ENCODE measurements around the gene MMADHC. TPM values are rescaled to one million over a fixed set of nuclear protein-coding genes. Genes with fewer than 3 reads are reported as not detected.

Gene MMADHC
- polyA plus RNA-seq, 1 donor from 2014 or later = 106 TPM

GRCh38 chr2:149603248-149603647 lies 15.7 kb upstream of the MMADHC start:
- peaks cover 3% of the 10 kb centered on the region for H3K27me3 Mint-ChIP-seq
- H3K36me3 Mint-ChIP-seq = peaks cover 4% of the 10 kb centered on the region
- peaks cover 0 to 11% (median 2%) of the 10 kb centered on the region in 3 donors for H3K9me3 Mint-ChIP-seq
- no peak overlapping the region for H3K27ac Mint-ChIP-seq
- H3K4me3 Mint-ChIP-seq = no peak overlapping the region
- peaks cover 0 to 1% (median 0%) of the 10 kb centered on the region in 3 donors for H3K4me1 Mint-ChIP-seq

- H3K4me3 Mint-ChIP-seq = no peak overlapping the region
- peaks cover 0 to 8% (median 3%) of the 10 kb centered on the region in 3 donors for H3K4me1 Mint-ChIP-seq
- peaks cover 3% of the 10 kb centered on the region for H3K27me3 Mint-ChIP-seq
- peaks cover 4% of the 10 kb centered on the region for H3K36me3 Mint-ChIP-seq
- no peak overlapping the region for H3K27ac Mint-ChIP-seq
- peaks cover 0 to 11% (median 2%) of the 10 kb centered on the region in 3 donors for H3K9me3 Mint-ChIP-seq
Measured at GRCh38 chr2:149601141-149601796, 13.7 kb upstream of the MMADHC start.

- Mint-ChIP-seq H3K27ac (no peak overlapping the region), H3K36me3 (no peaks in the 10 kb centered on the region), H3K9me3 (peaks cover 0 to 11% (median 0%) of the 10 kb centered on the region in 3 donors), H3K4me3 (peak overlapping the region in 1 of 4 donors; percentile 15), H3K27me3 (peaks cover 3% of the 10 kb centered on the region), H3K4me1 (peaks cover 0 to 8% (median 3%) of the 10 kb centered on the region in 3 donors)
Measured at GRCh38 chr2:149597668-149598326, 10.2 kb upstream of the MMADHC start.

DNA sequence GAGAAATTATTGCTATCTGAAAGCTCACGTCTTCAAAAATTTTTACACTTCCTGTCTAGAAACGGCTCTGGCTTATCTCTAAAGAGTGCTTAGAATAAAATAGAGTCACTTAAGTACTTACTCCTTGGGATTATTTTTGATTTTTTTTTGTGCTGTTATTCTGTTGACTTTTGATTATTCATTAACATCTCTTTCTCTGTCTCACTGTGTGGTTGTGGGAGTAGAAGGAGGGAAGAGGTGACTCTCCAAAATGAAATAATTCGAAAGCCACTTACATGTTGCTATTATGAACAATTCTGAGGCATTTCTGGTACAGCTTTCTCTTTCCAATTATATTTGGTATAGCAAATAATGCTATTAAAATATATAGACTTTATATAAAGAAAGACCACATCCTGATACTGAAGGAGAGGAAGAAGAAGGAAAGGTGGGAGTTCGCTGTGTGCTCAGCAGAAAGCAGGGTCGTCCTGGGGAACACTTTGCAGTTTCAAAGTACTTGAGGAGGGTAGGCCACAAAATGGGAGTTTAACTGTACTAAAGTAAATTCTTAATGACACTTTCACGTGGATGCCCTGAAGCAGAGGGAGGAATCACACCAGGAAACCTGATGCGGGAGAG lies 9.6 kb upstream of the MMADHC start:
- Mint-ChIP-seq H3K27me3 (peaks cover 3% of the 10 kb centered on the region), H3K27ac (no peak overlapping the region), H3K36me3 (no peaks in the 10 kb centered on the region), H3K9me3 (peaks cover 0 to 11% (median 0%) of the 10 kb centered on the region in 3 donors), H3K4me3 (peak overlapping the region in 1 of 4 donors; percentile 15), H3K4me1 (peaks cover 0 to 8% (median 3%) of the 10 kb centered on the region in 3 donors)

DNA sequence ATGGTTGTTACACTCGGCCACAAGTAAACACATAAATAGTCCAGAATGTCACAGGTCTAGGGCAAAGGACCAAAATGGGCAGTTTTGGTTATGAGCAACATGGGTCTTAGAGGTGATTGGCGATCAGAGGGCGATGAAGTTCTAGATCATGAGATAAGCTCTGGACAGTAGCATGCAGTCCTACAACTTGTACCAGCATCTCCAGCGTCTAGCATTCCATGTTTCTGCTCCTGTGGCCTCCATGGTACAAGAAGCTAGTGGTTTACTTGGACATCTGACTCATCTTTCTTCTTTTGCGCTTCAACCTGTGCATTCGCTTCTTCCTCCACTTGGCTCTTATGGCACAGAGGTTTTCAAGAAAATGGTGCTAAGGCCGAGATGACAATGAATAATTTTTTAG lies 8.9 kb upstream of the MMADHC start:
- Mint-ChIP-seq H3K36me3 (no peaks in the 10 kb centered on the region), H3K27me3 (no peaks in the 10 kb centered on the region), H3K9me3 (peaks cover 0 to 9% (median 0%) of the 10 kb centered on the region in 3 donors), H3K4me3 (no peak overlapping the region), H3K27ac (no peak overlapping the region), H3K4me1 (peaks cover 0 to 7% (median 3%) of the 10 kb centered on the region in 3 donors)

DNA sequence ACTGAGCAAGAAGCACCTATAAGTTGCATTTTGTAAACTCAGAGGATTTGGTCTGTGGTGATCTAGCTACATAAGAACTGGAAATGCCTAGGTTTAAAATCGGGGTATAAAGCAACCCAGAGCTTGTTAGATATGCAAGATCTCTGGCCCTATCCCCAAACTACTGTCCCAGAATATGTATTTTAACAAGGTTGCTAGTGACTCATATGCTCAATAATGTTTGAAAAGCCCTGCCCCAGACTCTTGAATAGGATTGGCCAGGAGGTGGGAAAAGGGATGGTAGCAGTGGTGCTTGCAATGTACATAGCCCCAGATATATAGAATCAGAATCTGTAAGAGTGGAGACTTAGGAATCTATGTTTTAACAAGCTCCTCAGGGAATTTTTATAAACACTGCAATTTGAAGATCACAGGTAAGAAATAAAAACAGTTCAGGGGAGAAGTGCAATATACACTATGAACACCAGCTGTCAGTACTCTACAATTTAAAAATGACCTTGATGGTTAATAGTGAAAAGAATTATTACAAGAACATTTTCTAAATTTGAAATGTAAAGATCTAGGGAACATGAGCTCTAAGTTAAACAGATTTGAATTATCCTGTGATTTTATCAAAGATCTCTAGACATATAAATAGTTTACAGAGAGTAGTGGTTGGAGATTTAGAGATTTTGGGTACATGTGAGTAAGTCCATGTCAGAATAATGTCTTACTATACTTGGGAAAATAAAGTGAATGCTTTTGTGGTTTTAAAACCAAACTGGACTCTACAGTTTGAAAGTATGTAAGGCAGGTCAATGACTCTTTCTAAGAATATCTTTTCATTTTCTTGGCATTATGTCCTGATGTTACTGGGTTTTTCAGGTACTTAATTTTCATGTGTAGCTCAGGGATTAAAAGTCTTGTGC lies 7.7 kb upstream of the MMADHC start:
- Mint-ChIP-seq H3K27me3 (no peaks in the 10 kb centered on the region), H3K4me3 (no peak overlapping the region), H3K9me3 (no peaks in the 10 kb centered on the region), H3K4me1 (peaks cover 0 to 7% (median 3%) of the 10 kb centered on the region in 3 donors), H3K36me3 (no peaks in the 10 kb centered on the region), H3K27ac (no peak overlapping the region)

GRCh38 chr2:149594411-149594810 lies 6.8 kb upstream of the MMADHC start:
- Mint-ChIP-seq H3K36me3 (peaks cover under 1% of the 10 kb centered on the region), H3K9me3 (no peaks in the 10 kb centered on the region), H3K27ac (no peak overlapping the region)

DNA sequence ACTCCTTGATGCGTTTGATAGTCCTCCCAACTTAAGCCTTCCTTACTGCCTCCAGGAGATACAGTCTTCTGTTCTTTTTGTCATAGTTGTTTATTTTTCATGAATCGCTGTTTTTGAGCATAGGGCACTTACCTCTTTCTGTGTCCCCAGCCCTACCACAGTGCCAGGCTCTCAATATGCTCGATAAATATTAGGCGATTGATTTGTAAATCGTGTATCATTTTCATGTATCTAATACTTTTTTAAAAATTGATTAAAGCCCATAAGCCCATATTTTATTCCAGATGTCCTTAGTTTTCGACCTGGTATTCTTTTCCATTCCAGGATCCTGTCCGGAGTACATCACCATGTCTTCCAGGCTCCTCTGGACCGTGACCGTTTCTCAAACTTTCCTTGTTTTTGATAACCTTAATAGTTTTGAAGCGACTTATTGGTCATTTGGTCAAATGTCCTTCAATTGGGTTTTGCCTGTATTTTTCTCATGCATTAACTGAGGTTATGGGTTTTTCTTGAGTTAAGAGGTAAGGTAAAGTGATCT lies 444 bp upstream of the MMADHC start:
- Mint-ChIP-seq H3K27ac (peak overlapping the region; percentile 87 to 100 (median 97)), H3K9me3 (no peaks in the 10 kb centered on the region), H3K36me3 (peaks cover 4% of the 10 kb centered on the region), H3K4me1 (peaks cover 19 to 32% (median 28%) of the 10 kb centered on the region in 3 donors), H3K4me3 (peak overlapping the region; percentile 93 to 99 (median 96)), H3K27me3 (peaks cover 7% of the 10 kb centered on the region)

More at GRCh38 chr2:149594411-149594810, 6.8 kb upstream of the MMADHC start:
- peaks cover 0 to 7% (median 3%) of the 10 kb centered on the region in 3 donors for H3K4me1 Mint-ChIP-seq
- peaks cover 3% of the 10 kb centered on the region for H3K27me3 Mint-ChIP-seq
- no peak overlapping the region for H3K4me3 Mint-ChIP-seq

- Mint-ChIP-seq H3K4me1 (peaks cover 22 to 33% (median 31%) of the 10 kb centered on the region in 3 donors), H3K27me3 (peaks cover 7% of the 10 kb centered on the region), H3K4me3 (peak overlapping the region; percentile 93 to 99 (median 96)), H3K27ac (peak overlapping the region; percentile 87 to 100 (median 97)), H3K9me3 (no peaks in the 10 kb centered on the region), H3K36me3 (peaks cover 4% of the 10 kb centered on the region)
Measured at GRCh38 chr2:149586898-149587219, 716 bp downstream of the MMADHC start.

- Mint-ChIP-seq H3K9me3 (no peaks in the 10 kb centered on the region), H3K4me1 (peaks cover 24 to 33% (median 32%) of the 10 kb centered on the region in 3 donors), H3K27me3 (peaks cover 7% of the 10 kb centered on the region), H3K4me3 (peak overlapping the region; percentile 72 to 99 (median 85)), H3K36me3 (peaks cover 4% of the 10 kb centered on the region), H3K27ac (peak overlapping the region in 1 of 3 donors; percentile 84)
Measured at GRCh38 chr2:149586063-149586462, 1.5 kb downstream of the MMADHC start.

DNA sequence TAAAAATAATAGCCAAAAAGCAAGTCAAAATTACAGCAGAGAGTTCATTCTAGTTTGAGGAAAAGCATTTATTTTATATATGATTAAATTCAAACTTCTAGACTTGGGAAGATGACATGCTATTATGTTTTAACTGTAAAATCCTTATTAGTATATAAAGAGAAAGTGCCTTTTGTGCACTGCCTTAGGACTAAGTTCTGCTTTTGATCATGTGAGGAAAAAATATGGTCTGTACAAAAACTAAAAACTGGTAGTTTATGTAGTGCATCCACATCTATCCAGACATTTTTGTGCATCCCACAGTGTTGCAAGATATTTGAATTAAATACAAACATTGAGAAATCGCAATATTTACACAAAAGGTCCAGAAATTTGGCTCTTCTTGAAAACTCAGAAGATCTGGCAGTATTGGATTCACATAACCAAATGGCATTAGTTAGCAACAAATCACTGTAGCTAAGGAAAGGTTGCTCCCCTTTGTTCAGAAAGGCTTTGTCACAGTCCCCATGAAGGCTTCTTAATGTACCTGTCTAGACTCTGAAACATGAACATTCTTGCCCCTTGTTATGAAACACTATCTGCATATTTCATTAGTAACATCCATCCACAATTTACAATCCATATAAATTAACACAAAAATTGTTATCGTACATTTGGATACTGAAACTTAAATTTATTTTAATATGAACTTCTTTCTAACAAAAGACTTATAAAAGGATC lies 2.2 kb downstream of the MMADHC start:
- peak overlapping the region in 3 of 4 donors; percentile 77 to 99 (median 93) for H3K4me3 Mint-ChIP-seq

DNA sequence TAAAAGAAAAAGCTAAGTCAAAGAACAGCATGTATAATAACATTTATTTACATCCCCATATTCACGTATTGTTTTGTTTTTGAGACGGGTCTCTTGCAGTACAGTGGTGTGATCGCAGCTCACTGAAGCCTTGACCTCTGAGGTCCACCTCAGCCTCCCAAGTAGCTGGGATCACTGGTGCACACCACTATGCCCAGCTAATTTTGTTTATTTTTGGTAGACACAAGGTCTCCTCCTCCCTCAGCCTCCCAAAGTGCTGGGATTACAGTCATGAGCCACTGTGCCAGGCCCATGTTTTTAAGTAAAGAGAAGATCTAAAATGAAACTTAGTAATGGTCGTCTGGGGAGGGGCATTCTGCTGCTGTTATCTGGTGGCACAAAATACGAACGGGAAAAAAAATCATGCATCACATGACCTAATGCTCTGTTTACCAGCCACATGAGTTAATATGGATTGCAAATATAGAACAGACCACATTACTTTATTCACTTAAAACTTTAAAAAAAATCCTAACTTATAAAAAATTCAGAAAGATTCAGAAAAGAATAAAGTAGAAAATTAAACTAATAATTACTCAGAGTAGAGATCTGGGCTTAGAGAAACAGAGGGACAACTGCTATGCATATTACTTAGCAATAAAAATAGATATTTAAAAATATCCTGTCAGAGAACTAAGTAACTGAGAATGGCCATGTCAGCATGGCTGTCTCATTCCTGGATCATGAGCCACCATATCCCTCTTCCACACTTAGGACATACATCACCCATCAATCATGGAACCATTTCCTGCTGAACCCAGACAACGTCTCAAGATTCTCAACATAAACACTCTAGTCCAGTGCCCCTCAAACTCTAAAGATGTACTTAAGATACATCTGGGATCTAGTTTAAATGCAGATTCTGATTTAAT lies 7.3 kb downstream of the MMADHC start:
- Mint-ChIP-seq H3K4me3 (no peak overlapping the region), H3K27me3 (no peaks in the 10 kb centered on the region), H3K27ac (no peak overlapping the region), H3K9me3 (no peaks in the 10 kb centered on the region), H3K4me1 (peaks cover 15 to 31% (median 28%) of the 10 kb centered on the region in 3 donors), H3K36me3 (peaks cover 1% of the 10 kb centered on the region)

More for the DNA sequence above, 2.2 kb downstream of the MMADHC start:
- Mint-ChIP-seq H3K36me3 (peaks cover 5% of the 10 kb centered on the region), H3K4me1 (peaks cover 24 to 35% (median 33%) of the 10 kb centered on the region in 3 donors), H3K27ac (peak overlapping the region in 1 of 3 donors; percentile 84), H3K9me3 (no peaks in the 10 kb centered on the region), H3K27me3 (peaks cover 7% of the 10 kb centered on the region)

DNA sequence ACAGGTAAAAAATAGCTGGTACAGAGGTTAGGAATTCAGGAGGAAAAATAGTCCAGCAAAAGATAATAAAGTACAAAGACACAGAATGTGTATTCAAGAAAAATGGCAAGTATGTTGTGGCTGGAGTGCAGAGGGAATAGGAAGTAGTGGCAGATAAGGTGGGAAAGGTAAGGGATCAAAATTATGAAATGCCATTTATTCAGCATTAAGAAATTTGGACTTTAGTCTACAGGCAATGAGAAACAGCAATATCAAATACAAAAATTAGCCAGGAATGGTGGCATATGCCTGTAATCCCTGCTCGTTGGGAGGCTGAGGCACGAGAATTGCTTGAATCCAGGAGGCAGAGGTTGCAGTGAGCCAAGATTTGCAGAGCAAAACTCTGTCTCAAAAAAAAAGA lies 10.3 kb downstream of the MMADHC start:
- no peaks in the 10 kb centered on the region for H3K9me3 Mint-ChIP-seq
- peaks cover 7 to 19% (median 13%) of the 10 kb centered on the region in 3 donors for H3K4me1 Mint-ChIP-seq

More for the DNA sequence above, 10.3 kb downstream of the MMADHC start:
- Mint-ChIP-seq H3K27me3 (no peaks in the 10 kb centered on the region), H3K27ac (peak overlapping the region in 1 of 3 donors; percentile 43), H3K36me3 (peaks cover 1% of the 10 kb centered on the region), H3K4me3 (peak overlapping the region in 2 of 4 donors; percentile 19 to 24)
